MCF 10A (cell line): Measurements from ENCODE around the gene DDX1. TPM values are rescaled to one million over a fixed set of nuclear protein-coding genes. Genes with fewer than 3 reads are reported as not detected.
"Not testable (repeated sequence)": the region's sequence is repeated elsewhere in the genome, so short reads cannot be mapped to it uniquely, and the experiment has no call there.

Source experiments
- BruUV-seq: library from RNA; stranded (reverse); fragments of 400-500 nt; replicated peaks from 2 replicates; lab custom pipeline; 2021; lab: Mats Ljungman, UMichigan
- CTCF ChIA-PET: fragments of 300-600 bp; sonication (Branson Sonifier 250); formaldehyde crosslinking; extraction: SDS; loops from one replicate; lab custom pipeline; 2021; ENCODE audit warnings: antibody characterized with exemption, inconsistent platforms; lab: Yijun Ruan, JAX
- POLR2A ChIA-PET: fragments of 300-600, 350-650 bp; sonication (Branson Sonifier 250); formaldehyde crosslinking; extraction: SDS; loops from one replicate; lab custom pipeline; 2020; ENCODE audit warnings: antibody characterized with exemption, inconsistent platforms; lab: Yijun Ruan, JAX
- DNase-seq: peaks from one replicate; pipeline ENCODE4 v3.0.0-alpha.2; 2018; ENCODE audit not compliant: unreplicated experiment
- H3K27ac Mint-ChIP-seq: one replicate; pipeline ENCODE4 v1.8.0; 2022; ENCODE audit warnings: mild to moderate bottlenecking, low read depth, mixed read lengths; ENCODE audit not compliant: unreplicated experiment
- H3K27me3 Mint-ChIP-seq: one replicate; pipeline ENCODE4 v1.8.0; 2022; ENCODE audit warnings: mixed read lengths; ENCODE audit not compliant: insufficient read depth, unreplicated experiment
- H3K36me3 Mint-ChIP-seq: one replicate; pipeline ENCODE4 v1.8.0; 2022; ENCODE audit warnings: mild to moderate bottlenecking, moderate library complexity, mixed read lengths; ENCODE audit not compliant: insufficient read depth, unreplicated experiment
- H3K4me1 Mint-ChIP-seq: one replicate; pipeline ENCODE4 v1.8.0; 2022; ENCODE audit warnings: mixed read lengths; ENCODE audit not compliant: insufficient read depth, unreplicated experiment
- H3K4me3 Mint-ChIP-seq: one replicate; pipeline ENCODE4 v1.8.0; 2022; ENCODE audit warnings: mild to moderate bottlenecking, moderate library complexity, mixed read lengths; ENCODE audit not compliant: unreplicated experiment
- H3K9me3 Mint-ChIP-seq: one replicate; pipeline ENCODE4 v1.8.0; 2022; ENCODE audit warnings: mixed read lengths; ENCODE audit not compliant: unreplicated experiment
- intact Hi-C: fragments of 100-400 bp; cut with micrococcal nuclease; formaldehyde crosslinking; loops from 2 replicates; pipeline ENCODE4 v1.14.1; 2022
- total RNA-seq: library from RNA; stranded (reverse); gene quantifications from 2 replicates; pipeline ENCODE4 v1.2.3, GENCODE V29; 2022
- TF ChIP-seq, protein P1 (sequence below): fragments of 200-600 bp; IDR thresholded peaks from one replicate; pipeline ENCODE4 v1.8.0; 2022; ENCODE audit warnings: antibody characterized with exemption, mild to moderate bottlenecking; ENCODE audit not compliant: unreplicated experiment

The DDX1 gene
- total RNA-seq, 1 experiment from 2014 or later: 119 TPM

DNA sequence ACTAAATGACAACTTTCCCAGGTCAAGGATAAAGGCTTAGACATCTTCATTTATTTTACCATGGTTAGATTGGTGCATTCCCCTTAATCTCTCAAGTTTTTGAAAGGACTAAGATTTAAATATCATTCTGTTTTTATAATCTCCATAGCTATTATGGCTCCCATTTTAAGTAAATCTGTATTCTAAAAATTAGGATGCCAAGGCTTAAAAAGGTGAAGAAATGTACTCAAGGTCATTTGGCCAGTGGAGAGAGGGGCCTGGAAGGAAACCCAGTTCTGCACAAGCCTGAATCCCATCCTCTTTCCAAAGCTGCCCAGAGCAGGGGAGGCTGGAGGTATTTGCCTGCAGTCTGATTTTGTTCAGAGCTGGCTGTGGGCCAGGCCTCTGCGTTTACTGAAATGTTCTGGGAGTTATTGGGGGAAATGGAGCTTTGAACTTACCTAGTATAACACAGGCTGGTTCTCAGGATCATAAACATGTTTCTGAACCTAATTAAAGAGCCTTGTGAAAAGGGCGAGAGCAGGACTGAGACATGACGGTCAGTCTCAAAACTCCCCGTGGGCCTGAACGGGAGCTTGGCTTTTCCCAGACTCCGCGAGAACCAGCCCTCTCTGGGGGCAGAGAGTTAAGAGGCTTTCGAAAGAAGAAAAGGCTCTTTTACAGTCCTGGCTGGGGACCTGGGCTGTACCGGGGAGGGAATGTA is 85.6 kb downstream of the DDX1 start:
- H3K27ac Mint-ChIP-seq: no peak overlapping the region
- intact Hi-C loops: no loop called here
- peaks cover 5% of the 10 kb centered on the region for H3K36me3 Mint-ChIP-seq
- H3K27me3 Mint-ChIP-seq: no peaks in the 10 kb centered on the region
- DNase-seq: no peak
- TF ChIP-seq, protein P1, sequence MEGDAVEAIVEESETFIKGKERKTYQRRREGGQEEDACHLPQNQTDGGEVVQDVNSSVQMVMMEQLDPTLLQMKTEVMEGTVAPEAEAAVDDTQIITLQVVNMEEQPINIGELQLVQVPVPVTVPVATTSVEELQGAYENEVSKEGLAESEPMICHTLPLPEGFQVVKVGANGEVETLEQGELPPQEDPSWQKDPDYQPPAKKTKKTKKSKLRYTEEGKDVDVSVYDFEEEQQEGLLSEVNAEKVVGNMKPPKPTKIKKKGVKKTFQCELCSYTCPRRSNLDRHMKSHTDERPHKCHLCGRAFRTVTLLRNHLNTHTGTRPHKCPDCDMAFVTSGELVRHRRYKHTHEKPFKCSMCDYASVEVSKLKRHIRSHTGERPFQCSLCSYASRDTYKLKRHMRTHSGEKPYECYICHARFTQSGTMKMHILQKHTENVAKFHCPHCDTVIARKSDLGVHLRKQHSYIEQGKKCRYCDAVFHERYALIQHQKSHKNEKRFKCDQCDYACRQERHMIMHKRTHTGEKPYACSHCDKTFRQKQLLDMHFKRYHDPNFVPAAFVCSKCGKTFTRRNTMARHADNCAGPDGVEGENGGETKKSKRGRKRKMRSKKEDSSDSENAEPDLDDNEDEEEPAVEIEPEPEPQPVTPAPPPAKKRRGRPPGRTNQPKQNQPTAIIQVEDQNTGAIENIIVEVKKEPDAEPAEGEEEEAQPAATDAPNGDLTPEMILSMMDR: no peak
- ChIA-PET POLR2A (no interaction called here), CTCF (no interaction called here)
- no peaks in the 10 kb centered on the region for H3K9me3 Mint-ChIP-seq
- H3K4me1 Mint-ChIP-seq: peaks cover 21% of the 10 kb centered on the region
- no peak overlapping the region for H3K4me3 Mint-ChIP-seq
- no TSS peak for BruUV-seq

- H3K4me3 Mint-ChIP-seq: no peak overlapping the region
- POLR2A ChIA-PET: no interaction called here
Measured at GRCh38 chr2:15678346-15678745, 86.7 kb downstream of the DDX1 start.

GRCh38 chr2:15678909-15679308 is 87.2 kb downstream of the DDX1 start:
- Mint-ChIP-seq H3K4me3 (no peak overlapping the region), H3K9me3 (no peaks in the 10 kb centered on the region), H3K36me3 (no peaks in the 10 kb centered on the region), H3K27me3 (no peaks in the 10 kb centered on the region), H3K27ac (no peak overlapping the region), H3K4me1 (peaks cover 15% of the 10 kb centered on the region)
- no peak for DNase-seq
- BruUV-seq: no TSS peak
- ChIA-PET CTCF (no interaction called here), POLR2A (no interaction called here)
- intact Hi-C loops: no loop called here
- TF ChIP-seq, protein P1: no peak

More at GRCh38 chr2:15678346-15678745, 86.7 kb downstream of the DDX1 start:
- Mint-ChIP-seq H3K9me3 (no peaks in the 10 kb centered on the region), H3K4me1 (peaks cover 21% of the 10 kb centered on the region), H3K36me3 (peaks cover 4% of the 10 kb centered on the region), H3K27me3 (no peaks in the 10 kb centered on the region), H3K27ac (no peak overlapping the region)
- CTCF ChIA-PET: no interaction called here
- no TSS peak for BruUV-seq
- TF ChIP-seq, protein P1: no peak
- no peak for DNase-seq
- intact Hi-C loops: no loop called here

DNA sequence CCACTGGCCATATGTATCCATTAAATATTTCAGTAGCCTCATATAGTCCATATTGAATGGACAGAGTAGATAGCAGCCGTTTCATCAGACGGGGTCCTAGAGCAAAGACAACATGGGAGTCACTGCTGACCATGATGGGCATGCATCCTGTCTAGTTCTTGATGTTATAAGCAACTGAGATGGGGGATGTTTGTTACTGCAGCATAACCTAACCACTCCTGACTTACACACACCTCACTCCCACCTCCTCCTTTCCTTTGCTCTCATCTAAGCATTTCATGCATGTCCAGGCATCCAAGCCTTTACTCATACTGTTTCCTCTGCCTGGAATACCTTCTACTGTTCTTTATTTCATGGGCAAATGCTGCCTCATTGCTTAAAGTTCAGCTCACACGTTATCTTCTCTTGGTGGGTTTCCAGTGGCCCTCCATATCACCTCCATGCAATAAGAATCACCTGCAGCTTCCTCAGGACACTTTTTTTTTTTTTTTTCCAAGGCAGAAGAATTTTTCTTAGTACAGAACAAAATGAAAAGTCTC is 87.8 kb downstream of the DDX1 start:
- Mint-ChIP-seq H3K36me3 (no peaks in the 10 kb centered on the region), H3K27me3 (peaks cover 2% of the 10 kb centered on the region), H3K4me3 (no peak overlapping the region), H3K9me3 (no peaks in the 10 kb centered on the region), H3K4me1 (peaks cover 12% of the 10 kb centered on the region), H3K27ac (no peak overlapping the region)
- TF ChIP-seq, protein P1: no peak
- DNase-seq: no peak
- ChIA-PET CTCF (no interaction called here), POLR2A (no interaction called here)
- intact Hi-C loops: no loop called here
- BruUV-seq: no TSS peak

GRCh38 chr2:15680132-15680531 is 88.5 kb downstream of the DDX1 start:
- H3K27me3 Mint-ChIP-seq, DNase-seq, H3K27ac Mint-ChIP-seq, BruUV-seq, intact Hi-C loops, POLR2A ChIA-PET, H3K9me3 Mint-ChIP-seq, H3K36me3 Mint-ChIP-seq, H3K4me3 Mint-ChIP-seq, H3K4me1 Mint-ChIP-seq: not testable (repeated sequence)
- CTCF ChIA-PET: interaction anchor here (1.0 kb wide), 1 partner anchor 1077 kb away, joined by 4 read pairs; no protein-coding TSS in a partner anchor
